GM06990 (cell line): ENCODE results near the gene ZNF862.

Experiments used
- DNase-seq: peaks from one replicate; pipeline ENCODE4 v3.0.0-alpha.2; 2011; ENCODE audit not compliant: insufficient read length; ENCODE audit errors: extremely low read depth
- H3K27me3 ChIP-seq: replicated peaks from 2 replicates; pipeline ENCODE4 v1.6.0; 2011; ENCODE audit warnings: low read length; ENCODE audit not compliant: control insufficient read depth, insufficient read depth
- H3K36me3 ChIP-seq: 2 replicates; pipeline ENCODE4 v1.5.1; 2011; ENCODE audit warnings: low read length; ENCODE audit not compliant: control insufficient read depth, insufficient read depth
- H3K4me3 ChIP-seq: replicated peaks from 2 replicates; pipeline ENCODE4 v1.5.1; 2011; ENCODE audit warnings: low read depth, mild to moderate bottlenecking, control low read depth, low read length
- TF ChIP-seq, protein P1 (sequence below): IDR thresholded peaks from 2 replicates; pipeline ENCODE4 v1.5.1; 2011; ENCODE audit warnings: low read length, control low read depth, mild to moderate bottlenecking, inconsistent platforms; ENCODE audit not compliant: insufficient read depth, poor library complexity, severe bottlenecking

Gene ZNF862

GRCh38 chr7:149870701-149871483, 32.7 kb downstream of the ZNF862 start:
- Histone ChIP-seq H3K4me3 (no peak overlapping the region), H3K27me3 (no peaks in the 10 kb centered on the region), H3K36me3 (no peaks in the 10 kb centered on the region; the same call in none of the 2 replicates)
- TF ChIP-seq, protein P1, sequence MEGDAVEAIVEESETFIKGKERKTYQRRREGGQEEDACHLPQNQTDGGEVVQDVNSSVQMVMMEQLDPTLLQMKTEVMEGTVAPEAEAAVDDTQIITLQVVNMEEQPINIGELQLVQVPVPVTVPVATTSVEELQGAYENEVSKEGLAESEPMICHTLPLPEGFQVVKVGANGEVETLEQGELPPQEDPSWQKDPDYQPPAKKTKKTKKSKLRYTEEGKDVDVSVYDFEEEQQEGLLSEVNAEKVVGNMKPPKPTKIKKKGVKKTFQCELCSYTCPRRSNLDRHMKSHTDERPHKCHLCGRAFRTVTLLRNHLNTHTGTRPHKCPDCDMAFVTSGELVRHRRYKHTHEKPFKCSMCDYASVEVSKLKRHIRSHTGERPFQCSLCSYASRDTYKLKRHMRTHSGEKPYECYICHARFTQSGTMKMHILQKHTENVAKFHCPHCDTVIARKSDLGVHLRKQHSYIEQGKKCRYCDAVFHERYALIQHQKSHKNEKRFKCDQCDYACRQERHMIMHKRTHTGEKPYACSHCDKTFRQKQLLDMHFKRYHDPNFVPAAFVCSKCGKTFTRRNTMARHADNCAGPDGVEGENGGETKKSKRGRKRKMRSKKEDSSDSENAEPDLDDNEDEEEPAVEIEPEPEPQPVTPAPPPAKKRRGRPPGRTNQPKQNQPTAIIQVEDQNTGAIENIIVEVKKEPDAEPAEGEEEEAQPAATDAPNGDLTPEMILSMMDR: no peak
- DNase-seq: no peak

DNA sequence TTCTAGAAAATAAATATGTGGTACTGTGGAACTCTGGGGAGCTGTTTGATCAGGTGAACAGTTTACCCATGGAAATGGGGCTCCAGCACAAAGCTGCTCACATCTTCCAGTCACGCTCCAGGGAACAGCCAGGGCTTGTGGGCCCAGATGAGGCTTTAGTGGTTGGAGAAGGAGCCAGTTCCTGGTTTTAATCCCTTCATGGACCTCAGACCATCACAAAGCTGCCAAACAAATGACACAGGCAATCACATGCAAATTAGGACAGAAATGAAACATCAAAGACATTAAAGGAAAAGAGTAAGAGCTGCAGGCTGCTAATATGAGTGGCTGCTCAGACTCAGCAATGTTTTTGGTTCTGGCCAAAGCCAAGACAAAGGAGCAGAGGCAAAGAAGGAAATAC, 33.4 kb downstream of the ZNF862 start:
- no peaks in the 10 kb centered on the region for H3K27me3 ChIP-seq
- H3K36me3 ChIP-seq: no peaks in the 10 kb centered on the region; the same call in none of the 2 replicates
- no peak for DNase-seq
- TF ChIP-seq, protein P1: no peak
- no peak overlapping the region for H3K4me3 ChIP-seq

GRCh38 chr7:149872419-149873073, 34.4 kb downstream of the ZNF862 start:
- TF ChIP-seq, protein P1: no peak
- H3K36me3 ChIP-seq: no peaks in the 10 kb centered on the region; the same call in none of the 2 replicates
- DNase-seq: no peak

DNA sequence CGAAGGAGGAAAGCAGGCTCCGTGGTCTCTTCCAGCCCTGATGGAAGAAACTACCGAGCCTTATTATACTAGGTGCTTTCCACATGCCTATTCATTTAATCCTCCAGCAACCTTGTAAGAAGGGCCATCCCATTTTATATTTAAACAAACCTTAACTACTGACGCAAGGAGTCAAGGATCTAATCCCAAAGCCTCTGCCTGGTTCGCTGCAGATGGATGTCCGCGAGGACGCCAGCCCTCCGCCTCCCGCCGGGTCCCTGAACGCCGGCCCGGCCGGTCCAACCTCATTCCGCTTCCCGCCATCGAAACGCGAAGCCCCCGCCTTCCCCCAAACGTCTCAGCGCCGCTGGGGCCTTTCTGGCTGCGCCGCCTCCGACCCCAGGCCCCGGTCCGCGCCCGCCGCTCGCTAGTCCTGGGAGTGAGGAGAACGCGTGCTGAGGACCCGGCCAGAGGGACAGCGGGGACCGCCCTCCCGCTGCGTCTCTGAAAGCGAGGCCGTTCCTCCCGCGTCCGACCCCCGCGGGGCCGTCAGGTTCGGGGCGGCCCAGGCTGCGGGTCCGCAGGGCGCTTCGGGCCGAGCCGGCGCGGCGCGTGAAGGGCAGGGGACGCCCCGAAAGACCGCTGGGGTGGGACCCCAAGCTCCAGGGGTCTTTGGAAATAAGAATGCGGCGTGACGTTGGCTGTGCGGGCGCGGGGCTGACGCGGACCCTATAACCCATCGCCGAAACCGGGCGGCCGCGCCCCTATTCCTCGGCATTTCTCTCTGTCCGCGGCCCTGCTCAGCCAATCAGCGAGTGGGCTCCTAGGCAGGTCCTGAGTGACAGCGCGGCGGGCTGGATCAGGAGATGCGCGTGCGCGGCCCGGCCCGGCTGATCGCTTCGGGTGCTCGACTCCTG, 35.1 kb downstream of the ZNF862 start, which contains the start of gene ATP6V0E2:
TSS of gene ATP6V0E2 (plus strand) at position 896 of the 896 bp plus-strand sequence. CDS start 97 bp downstream, outside the sequence.
- no peaks in the 10 kb centered on the region for H3K27me3 ChIP-seq
- TF ChIP-seq, protein P1: no peak
- H3K36me3 ChIP-seq: peaks cover 2% of the 10 kb centered on the region
- peak; percentile 96 for DNase-seq
- peak within 1 kb of the TSS; percentile 84 for H3K4me3 ChIP-seq

More at GRCh38 chr7:149872419-149873073, 34.4 kb downstream of the ZNF862 start:
- no peaks in the 10 kb centered on the region for H3K27me3 ChIP-seq
- peak overlapping the region; percentile 84 for H3K4me3 ChIP-seq

GRCh38 chr7:149873970-149874643, 35.9 kb downstream of the ZNF862 start:
- peaks cover 2% of the 10 kb centered on the region; the same call in 1 of the 2 replicates for H3K36me3 ChIP-seq
- H3K4me3 ChIP-seq: peak overlapping the region; percentile 84
- H3K27me3 ChIP-seq: no peaks in the 10 kb centered on the region
- no peak for DNase-seq
- TF ChIP-seq, protein P1: no peak
